IPS-15b (cell line): Measurements from ENCODE around the gene METTL9.
"Not testable (repeated sequence)": the region's sequence is repeated elsewhere in the genome, so short reads cannot be mapped to it uniquely, and the experiment has no call there.

ENCODE experiments used
- H3K27me3 ChIP-seq: one replicate; pipeline ENCODE4 v1.6.1; 2013; ENCODE audit warnings: low read length; ENCODE audit not compliant: control insufficient read depth, insufficient read depth
- H3K36me3 ChIP-seq: one replicate; pipeline ENCODE4 v1.6.1; 2013; ENCODE audit warnings: low read length; ENCODE audit not compliant: control insufficient read depth, insufficient read depth
- H3K4me1 ChIP-seq: one replicate; pipeline ENCODE4 v1.6.1; 2013; ENCODE audit warnings: mild to moderate bottlenecking, low read length; ENCODE audit not compliant: control insufficient read depth, insufficient read depth
- H3K4me3 ChIP-seq: one replicate; pipeline ENCODE4 v1.5.1; 2013; ENCODE audit warnings: low read depth, low read length
- H3K9ac ChIP-seq: one replicate; pipeline ENCODE4 v1.6.1; 2013; ENCODE audit warnings: low read depth, mild to moderate bottlenecking, low read length
- H3K9me3 ChIP-seq: one replicate; pipeline ENCODE4 v1.6.1; 2013; ENCODE audit warnings: mild to moderate bottlenecking, low read length; ENCODE audit not compliant: control insufficient read depth, insufficient read depth

METTL9 gene

GRCh38 chr16:21684199-21684598 lies 84.8 kb downstream of the METTL9 start:
- H3K9me3 ChIP-seq, result no peaks in the 10 kb centered on the region
- no peak overlapping the region for H3K9ac ChIP-seq
- no peaks in the 10 kb centered on the region for H3K36me3 ChIP-seq
- peaks cover 2% of the 10 kb centered on the region for H3K27me3 ChIP-seq
- H3K4me1 ChIP-seq, result no peaks in the 10 kb centered on the region
- H3K4me3 ChIP-seq, result no peak overlapping the region

- no peaks in the 10 kb centered on the region for H3K9me3 ChIP-seq
- H3K36me3 ChIP-seq, result no peaks in the 10 kb centered on the region
- H3K9ac ChIP-seq, result no peak overlapping the region
- H3K27me3 ChIP-seq, result peaks cover 2% of the 10 kb centered on the region
- H3K4me3 ChIP-seq, result no peak overlapping the region
- no peaks in the 10 kb centered on the region for H3K4me1 ChIP-seq
Observed at GRCh38 chr16:21685034-21685455, 85.7 kb downstream of the METTL9 start.

GRCh38 chr16:21689107-21689506 lies 89.7 kb downstream of the METTL9 start:
- Histone ChIP-seq H3K36me3 (no peaks in the 10 kb centered on the region), H3K9me3 (no peaks in the 10 kb centered on the region), H3K27me3 (peaks cover 2% of the 10 kb centered on the region), H3K4me1 (no peaks in the 10 kb centered on the region), H3K4me3 (no peak overlapping the region), H3K9ac (no peak overlapping the region)

- H3K27me3 ChIP-seq, H3K36me3 ChIP-seq, H3K4me3 ChIP-seq, H3K9me3 ChIP-seq, H3K4me1 ChIP-seq, H3K9ac ChIP-seq: not testable (repeated sequence)
Observed at GRCh38 chr16:21690967-21691366, 91.6 kb downstream of the METTL9 start.

GRCh38 chr16:21694609-21695008 lies 95.2 kb downstream of the METTL9 start:
- no peak overlapping the region for H3K4me3 ChIP-seq
- H3K36me3 ChIP-seq, result no peaks in the 10 kb centered on the region
- H3K9me3 ChIP-seq, result no peaks in the 10 kb centered on the region
- H3K4me1 ChIP-seq, result no peaks in the 10 kb centered on the region
- no peak overlapping the region for H3K9ac ChIP-seq
- no peaks in the 10 kb centered on the region for H3K27me3 ChIP-seq

GRCh38 chr16:21697032-21697431 lies 97.7 kb downstream of the METTL9 start:
- H3K9ac ChIP-seq, result no peak overlapping the region
- peaks cover 2% of the 10 kb centered on the region for H3K4me1 ChIP-seq
- H3K4me3 ChIP-seq, result no peak overlapping the region
- no peaks in the 10 kb centered on the region for H3K36me3 ChIP-seq
- H3K27me3 ChIP-seq, result no peaks in the 10 kb centered on the region
- H3K9me3 ChIP-seq, result no peaks in the 10 kb centered on the region

GRCh38 chr16:21698169-21699032 lies 99.0 kb downstream of the METTL9 start:
- Histone ChIP-seq H3K4me3 (no peak overlapping the region), H3K4me1 (peaks cover 2% of the 10 kb centered on the region), H3K27me3 (no peaks in the 10 kb centered on the region), H3K36me3 (no peaks in the 10 kb centered on the region), H3K9me3 (no peaks in the 10 kb centered on the region), H3K9ac (no peak overlapping the region)

- H3K4me1 ChIP-seq, result peaks cover 2% of the 10 kb centered on the region
- no peaks in the 10 kb centered on the region for H3K36me3 ChIP-seq
- H3K9me3 ChIP-seq, result no peaks in the 10 kb centered on the region
- H3K27me3 ChIP-seq, result no peaks in the 10 kb centered on the region
- H3K4me3 ChIP-seq, result no peak overlapping the region
- H3K9ac ChIP-seq, result no peak overlapping the region
Observed at GRCh38 chr16:21701271-21701670, 101.9 kb downstream of the METTL9 start.

- Histone ChIP-seq H3K36me3 (no peaks in the 10 kb centered on the region), H3K9ac (no peak overlapping the region), H3K4me1 (peaks cover 2% of the 10 kb centered on the region), H3K27me3 (no peaks in the 10 kb centered on the region), H3K9me3 (no peaks in the 10 kb centered on the region), H3K4me3 (no peak overlapping the region)
Observed at GRCh38 chr16:21702276-21702675, 102.9 kb downstream of the METTL9 start.

- H3K4me3 ChIP-seq, result no peak overlapping the region
- peaks cover 2% of the 10 kb centered on the region for H3K4me1 ChIP-seq
- no peaks in the 10 kb centered on the region for H3K27me3 ChIP-seq
- H3K9me3 ChIP-seq, result no peaks in the 10 kb centered on the region
- no peaks in the 10 kb centered on the region for H3K36me3 ChIP-seq
- no peak overlapping the region for H3K9ac ChIP-seq
Observed at GRCh38 chr16:21703156-21703555, 103.8 kb downstream of the METTL9 start.

- Histone ChIP-seq H3K9ac (no peak overlapping the region), H3K9me3 (no peaks in the 10 kb centered on the region), H3K4me3 (no peak overlapping the region), H3K36me3 (no peaks in the 10 kb centered on the region), H3K27me3 (no peaks in the 10 kb centered on the region), H3K4me1 (peaks cover 2% of the 10 kb centered on the region)
Observed at GRCh38 chr16:21703589-21704174, 104.3 kb downstream of the METTL9 start.

GRCh38 chr16:21704266-21704665 lies 104.9 kb downstream of the METTL9 start:
- Histone ChIP-seq H3K9ac (no peak overlapping the region), H3K36me3 (no peaks in the 10 kb centered on the region), H3K4me3 (no peak overlapping the region), H3K9me3 (no peaks in the 10 kb centered on the region), H3K4me1 (peaks cover 2% of the 10 kb centered on the region), H3K27me3 (no peaks in the 10 kb centered on the region)
